22Rv1 (cell line): ENCODE data around the gene PRAME.

Experiments
- CTCF ChIP-seq: fragments of 450-650 bp; IDR thresholded peaks from 2 replicates; pipeline ENCODE4 v1.5.1; 2017; ENCODE audit warnings: mild to moderate bottlenecking
- ZFX ChIP-seq: fragments of 450-650 bp; IDR thresholded peaks from 2 replicates; pipeline ENCODE4 v1.6.1; 2017; ENCODE audit warnings: antibody characterized with exemption, borderline replicate concordance

GRCh38 chr22:22565981-22566380 lies 6.9 kb upstream of the PRAME start:
- TF ChIP-seq CTCF (no peak), ZFX (no peak)
